Left lung (tissue), 10 donors: Measurements from ENCODE around the gene PCSK2. TPM values are rescaled to one million over a fixed set of nuclear protein-coding genes. Genes with fewer than 3 reads are reported as not detected.

ENCODE experiments used
- ATAC-seq: fragments of 200-7000 bp; cut with Tn5 transposase; one replicate; pipeline ENCODE4 v1.9.1; 2020; ENCODE audit warnings: moderate library complexity
- DNase-seq, 4 donors: peaks; one replicate each; pipeline ENCODE4 v3.0.0-alpha.2; 2013 to 2020
- H3K27ac ChIP-seq, 2 donors: fragments of 200-600 bp; sonication (generic) in 1 of 2; one replicate each; pipeline versions ENCODE4 v1.5.0 to v1.8.0; 2020 to 2021
- H3K27me3 ChIP-seq, 2 donors: fragments of 200-600 bp; sonication (generic) in 1 of 2; one replicate each; pipeline versions ENCODE4 v1.5.0 to v1.8.0; 2020 to 2021
- H3K36me3 ChIP-seq, 2 donors: fragments of 200-600 bp; sonication (generic) in 1 of 2; one replicate each; pipeline versions ENCODE4 v1.5.0 to v1.8.0; 2020 to 2021
- H3K4me1 ChIP-seq, 2 donors: fragments of 200-600 bp; one replicate each; pipeline ENCODE4 v1.8.0; 2021
- H3K4me3 ChIP-seq, 2 donors: fragments of 200-600 bp; sonication (generic) in 1 of 2; one replicate each; pipeline versions ENCODE4 v1.5.0 to v1.8.0; 2020 to 2021; ENCODE audit warnings: mild to moderate bottlenecking in 1 of 2
- H3K9me3 ChIP-seq, 2 donors: fragments of 200-600 bp; sonication (generic) in 1 of 2; one replicate each; pipeline versions ENCODE4 v1.5.0 to v1.8.0; 2020 to 2021
- intact Hi-C, 2 donors: fragments of 100-400 bp; cut with DNase I; formaldehyde crosslinking; loops; one replicate each; pipeline versions ENCODE4 v1.11.2 to v1.14.2; 2022
- polyA plus RNA-seq, 6 donors: library from polyadenylated mRNA; unstranded; fragments of 120-200 nt; gene quantifications; one replicate each; pipeline ENCODE4 v1.2.1, GENCODE V29; 2013; ENCODE audit not compliant: insufficient read length in 6 of 6
- total RNA-seq, 2 donors: library from RNA; stranded (reverse); fragmentation: NEBNext Ultra II Directional; extraction: Animal tissue kit (Norgen Biotek cat#: 25700); gene quantifications; one replicate each; pipeline ENCODE4 v1.2.1, GENCODE V29; 2021
- TF ChIP-seq, protein P1 (sequence below), 2 donors: fragments of 200-600 bp; sonication (generic) in 1 of 2; IDR thresholded peaks; one replicate each; pipeline versions ENCODE4 v1.5.0 to v1.8.0; 2021; ENCODE audit warnings: antibody characterized with exemption in 2 of 2
- donor health status: DM: no; HTN: yes; CAD: no.
- donor health status: DM: no; HTN: no; CAD: no.

The PCSK2 gene
- total and polyA plus RNA-seq, 8 donors: 0.32 to 33.4 (median 0.65) TPM

DNA sequence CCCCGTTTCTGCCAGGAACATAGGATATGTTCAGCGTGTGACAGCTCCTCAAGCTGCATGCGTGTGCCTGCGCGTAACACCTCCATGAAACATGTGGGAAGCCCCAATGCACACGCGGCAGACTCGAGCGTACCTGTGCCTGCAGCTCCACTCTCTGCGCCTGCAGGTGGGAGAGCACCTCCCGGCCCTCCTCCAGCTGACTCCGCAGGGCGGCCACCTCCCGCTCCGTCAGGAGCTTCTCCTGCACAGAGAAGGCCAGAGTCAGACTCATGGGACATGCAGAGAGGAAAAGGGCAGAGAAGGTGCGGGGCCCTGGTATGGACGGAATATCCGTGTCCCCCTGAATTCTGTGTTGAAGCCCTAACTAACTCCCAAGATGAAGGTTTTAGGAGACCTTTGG lies 281.9 kb downstream of the PCSK2 start:
- TF ChIP-seq, protein P1, sequence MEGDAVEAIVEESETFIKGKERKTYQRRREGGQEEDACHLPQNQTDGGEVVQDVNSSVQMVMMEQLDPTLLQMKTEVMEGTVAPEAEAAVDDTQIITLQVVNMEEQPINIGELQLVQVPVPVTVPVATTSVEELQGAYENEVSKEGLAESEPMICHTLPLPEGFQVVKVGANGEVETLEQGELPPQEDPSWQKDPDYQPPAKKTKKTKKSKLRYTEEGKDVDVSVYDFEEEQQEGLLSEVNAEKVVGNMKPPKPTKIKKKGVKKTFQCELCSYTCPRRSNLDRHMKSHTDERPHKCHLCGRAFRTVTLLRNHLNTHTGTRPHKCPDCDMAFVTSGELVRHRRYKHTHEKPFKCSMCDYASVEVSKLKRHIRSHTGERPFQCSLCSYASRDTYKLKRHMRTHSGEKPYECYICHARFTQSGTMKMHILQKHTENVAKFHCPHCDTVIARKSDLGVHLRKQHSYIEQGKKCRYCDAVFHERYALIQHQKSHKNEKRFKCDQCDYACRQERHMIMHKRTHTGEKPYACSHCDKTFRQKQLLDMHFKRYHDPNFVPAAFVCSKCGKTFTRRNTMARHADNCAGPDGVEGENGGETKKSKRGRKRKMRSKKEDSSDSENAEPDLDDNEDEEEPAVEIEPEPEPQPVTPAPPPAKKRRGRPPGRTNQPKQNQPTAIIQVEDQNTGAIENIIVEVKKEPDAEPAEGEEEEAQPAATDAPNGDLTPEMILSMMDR (IDR thresholded peaks at IDR 0.05): no peak
- DNase-seq (no peak), ATAC-seq (no peak)
- intact Hi-C loops: loop anchor here in 1 of 2 donors (10.0 kb wide), 2 partner anchors 396 to 766 kb away; no protein-coding TSS in a partner anchor
- H3K4me3 ChIP-seq: no peak overlapping the region
- peaks cover 10 to 15% of the 10 kb centered on the region in 2 donors for H3K4me1 ChIP-seq
- H3K27ac ChIP-seq: no peak overlapping the region
- no peaks in the 10 kb centered on the region for H3K27me3 ChIP-seq
- H3K9me3 ChIP-seq: no peaks in the 10 kb centered on the region
- H3K36me3 ChIP-seq: no peaks in the 10 kb centered on the region

DNA sequence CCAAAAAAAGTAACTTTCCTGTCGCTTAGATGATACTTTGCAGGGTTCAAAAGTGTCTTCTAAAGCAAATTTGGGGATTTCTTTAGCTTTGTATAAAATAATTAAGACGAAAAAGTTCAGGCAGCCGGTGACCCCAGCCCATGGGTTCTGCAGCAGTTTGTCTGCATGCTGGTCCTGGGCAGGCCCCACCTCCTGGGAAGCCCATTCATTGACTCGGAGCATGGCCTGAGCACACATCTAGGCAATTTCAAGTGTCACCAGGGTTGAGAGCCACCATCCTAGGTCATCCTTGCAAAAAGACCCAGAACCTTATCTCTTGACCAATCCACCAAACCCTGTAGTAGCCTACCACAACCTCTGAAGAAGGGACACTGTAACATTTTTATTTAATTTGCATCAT lies 283.7 kb downstream of the PCSK2 start:
- no peak overlapping the region for H3K27ac ChIP-seq
- H3K27me3 ChIP-seq: no peaks in the 10 kb centered on the region
- no peaks in the 10 kb centered on the region for H3K9me3 ChIP-seq
- intact Hi-C loops: no loop called here
- no peak overlapping the region for H3K4me3 ChIP-seq
- no peak for DNase-seq
- H3K4me1 ChIP-seq: peaks cover under 1 to 3% of the 10 kb centered on the region in 2 donors
- ATAC-seq: no peak
- TF ChIP-seq, protein P1 (IDR thresholded peaks at IDR 0.05): no peak
- no peaks in the 10 kb centered on the region for H3K36me3 ChIP-seq

DNA sequence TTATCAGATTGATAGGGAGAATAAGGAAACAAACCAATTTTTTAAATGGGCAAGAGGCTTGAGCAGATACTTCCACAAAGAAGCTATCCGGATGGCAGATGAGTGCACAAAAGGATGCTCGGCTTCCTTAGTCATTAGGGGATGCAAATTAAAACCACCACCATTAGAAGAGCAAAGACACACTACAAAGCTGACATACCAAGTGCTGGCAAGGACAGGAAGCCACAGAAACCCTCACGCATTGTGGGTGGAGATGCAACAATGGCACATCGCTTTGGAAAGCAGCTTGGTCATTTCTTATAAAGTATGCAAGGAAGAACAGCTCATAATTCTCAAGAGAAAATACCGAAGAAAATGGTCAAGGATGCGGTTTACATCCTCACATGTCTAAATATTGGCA lies 284.6 kb downstream of the PCSK2 start:
- H3K9me3 ChIP-seq: no peaks in the 10 kb centered on the region
- H3K36me3 ChIP-seq: no peaks in the 10 kb centered on the region
- H3K4me1 ChIP-seq: no peaks in the 10 kb centered on the region
- DNase-seq (no peak), ATAC-seq (no peak)
- intact Hi-C loops: no loop called here
- H3K4me3 ChIP-seq: no peak overlapping the region
- TF ChIP-seq, protein P1 (IDR thresholded peaks at IDR 0.05): no peak
- H3K27ac ChIP-seq: no peak overlapping the region
- no peaks in the 10 kb centered on the region for H3K27me3 ChIP-seq

DNA sequence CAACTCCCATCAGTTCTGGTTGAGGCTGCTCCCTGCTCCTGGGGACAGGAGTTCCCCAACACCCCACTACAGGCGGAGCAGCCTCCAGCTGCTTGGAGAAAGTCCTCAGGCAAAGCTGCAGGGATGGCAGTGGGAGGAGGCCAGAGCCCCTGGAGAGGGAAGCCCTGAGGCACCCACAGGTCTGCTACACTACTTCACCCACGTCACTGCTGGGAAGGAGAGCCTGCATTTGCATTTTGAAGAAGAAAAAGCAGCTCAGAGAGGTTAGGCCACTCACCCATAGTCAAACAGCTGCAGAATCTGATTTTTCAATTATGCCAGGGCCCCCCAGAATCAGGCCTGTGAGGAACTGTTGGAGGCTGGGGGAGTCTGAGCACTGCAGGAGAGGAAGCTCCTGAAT lies 287.1 kb downstream of the PCSK2 start:
- Histone ChIP-seq H3K36me3 (no peaks in the 10 kb centered on the region), H3K27ac (no peak overlapping the region), H3K9me3 (no peaks in the 10 kb centered on the region), H3K27me3 (no peaks in the 10 kb centered on the region), H3K4me1 (no peaks in the 10 kb centered on the region), H3K4me3 (no peak overlapping the region)
- intact Hi-C loops: no loop called here
- DNase-seq (no peak), ATAC-seq (no peak)
- TF ChIP-seq, protein P1 (IDR thresholded peaks at IDR 0.05): no peak

DNA sequence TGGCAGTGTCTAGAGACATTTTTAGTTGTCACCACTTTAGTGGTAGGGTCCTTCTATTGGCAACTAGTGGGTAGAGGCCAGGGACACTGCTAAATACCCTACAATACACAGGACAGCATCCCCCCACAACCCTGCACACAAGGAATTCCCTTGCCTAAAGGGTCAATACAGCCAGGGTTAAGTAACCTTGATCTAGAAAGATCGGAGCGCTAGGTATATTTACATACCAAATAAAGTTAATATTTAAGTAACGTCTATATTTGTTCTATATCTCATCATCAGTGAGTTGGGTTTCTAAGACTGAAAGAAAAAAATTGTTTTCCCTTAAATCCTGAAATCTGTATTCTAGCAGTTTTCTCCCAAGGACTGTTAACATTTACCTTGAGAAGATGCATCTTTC lies 288.2 kb downstream of the PCSK2 start:
- Histone ChIP-seq H3K4me1 (no peaks in the 10 kb centered on the region), H3K27ac (no peak overlapping the region), H3K4me3 (no peak overlapping the region), H3K27me3 (no peaks in the 10 kb centered on the region), H3K9me3 (no peaks in the 10 kb centered on the region), H3K36me3 (no peaks in the 10 kb centered on the region)
- TF ChIP-seq, protein P1 (IDR thresholded peaks at IDR 0.05): no peak
- intact Hi-C loops: no loop called here
- ATAC-seq (no peak), DNase-seq (no peak)
